ENCODE measurements around the gene NCKAP5. TPM values are rescaled to one million over a fixed set of nuclear protein-coding genes. Genes with fewer than 3 reads are reported as not detected.
A peak's percentile ranks its signal among the peaks of the same experiment; 100 is the strongest.

Gene NCKAP5
- total RNA-seq, 2 donors from 2014 or later = not detected

DNA sequence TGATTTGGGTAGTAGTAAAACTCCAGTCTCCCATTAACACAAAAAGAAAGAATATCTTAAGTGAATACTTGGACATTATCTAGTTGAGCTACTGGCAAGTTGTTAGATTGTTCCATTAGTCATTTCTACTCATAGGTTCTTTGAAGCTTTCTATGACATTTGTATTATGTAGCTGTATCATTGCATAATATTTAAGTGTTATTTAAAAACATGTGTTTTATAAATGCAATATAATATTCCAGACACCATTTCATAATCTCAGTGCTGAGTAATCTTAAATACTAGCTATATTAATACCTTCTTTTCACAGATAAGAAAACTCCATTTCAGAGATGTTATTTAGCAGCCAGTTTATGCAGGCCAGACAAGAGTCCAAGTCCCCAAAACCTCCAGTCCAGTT lies 271.9 kb downstream of the NCKAP5 start:
- no peaks in the 10 kb centered on the region for H3K36me3 Mint-ChIP-seq
- H3K9me3 Mint-ChIP-seq = peaks cover 0 to under 1% of the 10 kb centered on the region in 2 donors
- DNase-seq (ENCODE audit: low spot score in 2 of 2) = no peak
- ATAC-seq = no peak
- H3K27ac Mint-ChIP-seq = no peak overlapping the region

DNA sequence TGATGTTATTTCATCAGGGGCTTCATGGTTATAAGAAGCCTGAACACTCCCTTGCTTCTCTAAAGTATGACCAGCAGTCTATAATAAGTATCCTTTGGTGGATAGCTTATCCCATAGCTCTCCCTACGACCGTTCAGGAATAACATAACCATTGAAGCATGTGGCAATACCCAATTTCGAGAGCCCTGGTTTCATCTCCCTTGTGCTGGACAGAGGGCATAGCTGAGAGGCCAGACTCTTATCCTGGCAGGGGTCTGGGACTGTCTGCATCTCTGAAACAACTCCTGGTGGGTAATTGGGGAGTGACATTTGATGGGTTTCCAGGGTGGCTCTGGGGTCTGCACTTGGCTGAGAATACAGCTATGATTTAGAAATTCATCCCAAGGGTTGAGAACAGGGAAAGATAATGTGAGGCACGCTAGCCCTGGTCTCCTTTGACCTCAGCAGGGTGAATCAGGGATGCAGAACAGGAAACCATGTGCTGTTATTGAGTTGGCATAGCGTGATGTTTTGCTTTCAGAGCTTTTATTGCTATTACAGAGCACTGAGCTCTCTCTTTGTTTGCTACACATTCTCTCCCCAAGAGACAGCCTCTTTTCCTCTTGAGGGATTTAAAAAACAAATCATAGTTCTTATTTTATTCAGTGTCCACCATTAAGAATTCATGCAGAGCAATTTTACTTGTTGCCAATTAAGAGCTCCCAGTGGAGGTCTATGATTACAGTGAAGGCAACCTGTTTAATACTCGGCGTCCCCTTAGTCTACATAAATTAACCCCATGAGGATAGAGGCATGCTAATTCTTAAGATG lies 274.5 kb downstream of the NCKAP5 start:
- Mint-ChIP-seq H3K9me3 (peaks cover 5 to 9% of the 10 kb centered on the region in 2 donors), H3K27ac (no peak overlapping the region), H3K36me3 (no peaks in the 10 kb centered on the region)
- no peak for ATAC-seq
- DNase-seq (ENCODE audit: low spot score in 2 of 2) = no peak

DNA sequence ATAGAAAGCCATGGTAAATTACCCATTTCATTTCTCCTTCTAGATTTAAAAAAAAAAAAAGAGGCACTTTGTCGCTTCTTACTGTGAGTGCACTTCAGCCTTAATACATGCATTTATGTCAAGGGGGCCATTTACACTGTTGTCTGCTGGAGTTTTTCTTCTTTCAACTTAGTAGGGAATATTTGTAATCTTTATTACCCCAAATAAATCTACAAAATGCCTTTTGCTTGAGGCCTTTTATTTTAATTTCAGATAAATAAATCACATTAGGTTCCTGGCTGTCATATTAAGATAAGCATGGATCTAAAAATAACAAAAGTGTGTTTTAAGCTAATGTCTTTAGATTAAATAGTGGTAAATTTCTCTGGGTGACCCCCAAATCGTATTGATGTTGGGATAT lies 276.0 kb downstream of the NCKAP5 start:
- ATAC-seq = no peak
- peaks cover 5 to 9% of the 10 kb centered on the region in 2 donors for H3K9me3 Mint-ChIP-seq

DNA sequence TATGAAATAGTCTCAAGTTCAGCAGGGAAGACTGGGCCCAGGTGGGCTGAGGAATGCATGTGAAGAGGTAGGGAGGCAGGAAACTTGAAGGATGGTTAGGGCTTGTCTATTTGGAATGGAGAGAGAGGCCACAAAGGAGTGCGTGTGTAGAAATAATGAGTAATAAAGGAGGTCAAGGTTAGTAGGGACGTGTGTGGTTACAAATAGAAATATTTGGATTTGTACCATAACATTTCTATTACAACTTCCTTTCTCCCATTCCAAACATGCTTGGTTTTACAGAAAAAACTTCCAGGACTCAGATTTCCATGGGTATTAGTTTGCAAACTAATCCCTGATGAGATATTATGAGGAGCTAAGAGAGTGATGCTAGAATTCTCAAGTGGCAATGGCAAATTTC lies 280.6 kb downstream of the NCKAP5 start:
- H3K36me3 Mint-ChIP-seq = no peaks in the 10 kb centered on the region
- DNase-seq (ENCODE audit: low spot score in 2 of 2) = no peak
- no peak for ATAC-seq
- peaks cover 8 to 15% of the 10 kb centered on the region in 2 donors for H3K9me3 Mint-ChIP-seq
- no peak overlapping the region for H3K27ac Mint-ChIP-seq

More for the DNA sequence above, 276.0 kb downstream of the NCKAP5 start:
- Mint-ChIP-seq H3K36me3 (no peaks in the 10 kb centered on the region), H3K27ac (no peak overlapping the region)
- no peak for DNase-seq (ENCODE audit: low spot score in 2 of 2)

DNA sequence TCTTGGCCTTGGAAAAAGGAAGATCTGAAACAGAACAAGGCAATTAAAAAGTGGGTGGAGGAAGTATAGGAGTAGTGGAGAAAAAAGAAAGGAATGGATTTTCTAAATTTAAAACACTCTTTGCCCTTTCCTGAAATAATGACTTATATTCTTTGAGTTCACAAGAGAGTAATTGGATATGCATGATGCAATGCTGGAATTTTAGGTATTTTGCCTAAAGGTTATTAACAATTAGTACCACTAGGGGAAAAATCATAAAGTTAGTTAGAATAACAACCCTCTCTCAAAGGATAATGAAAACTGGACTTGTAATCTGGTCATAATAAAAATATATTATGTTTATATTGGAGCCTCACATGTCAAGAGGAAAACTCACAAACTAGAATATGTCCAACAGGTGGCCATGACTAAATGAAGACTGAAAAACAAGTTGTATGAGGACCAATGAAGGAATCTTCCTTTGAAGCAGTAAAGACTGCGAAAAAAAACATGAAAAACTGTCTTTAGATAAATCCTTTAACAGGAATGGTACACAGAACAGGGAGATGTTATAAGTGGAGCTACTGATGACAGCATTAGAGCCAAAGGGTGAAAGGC lies 281.8 kb downstream of the NCKAP5 start:
- Mint-ChIP-seq H3K36me3 (no peaks in the 10 kb centered on the region), H3K9me3 (peaks cover 8 to 19% of the 10 kb centered on the region in 2 donors), H3K27ac (no peak overlapping the region)
- no peak for ATAC-seq
- DNase-seq (ENCODE audit: low spot score in 2 of 2) = no peak

DNA sequence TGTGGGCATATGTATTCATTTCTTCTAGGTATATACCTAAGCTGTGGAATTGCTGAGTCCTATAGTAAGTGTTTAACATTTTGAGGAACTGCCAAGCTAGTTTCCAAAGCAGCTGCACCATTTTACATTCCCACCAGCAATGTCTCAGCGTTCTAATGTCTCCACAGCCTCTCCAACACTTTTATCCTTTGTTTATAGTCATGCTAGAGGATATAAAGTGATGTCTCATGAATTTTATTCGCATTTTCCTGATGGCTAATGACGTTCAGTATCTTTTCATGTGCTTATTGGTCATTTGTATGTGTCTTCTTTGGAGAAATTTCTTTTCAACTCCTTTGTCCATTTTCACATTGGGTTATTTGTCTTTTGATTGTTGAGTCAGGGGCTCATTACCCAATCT lies 295.2 kb downstream of the NCKAP5 start:
- DNase-seq (ENCODE audit: low spot score in 2 of 2) = no peak

DNA sequence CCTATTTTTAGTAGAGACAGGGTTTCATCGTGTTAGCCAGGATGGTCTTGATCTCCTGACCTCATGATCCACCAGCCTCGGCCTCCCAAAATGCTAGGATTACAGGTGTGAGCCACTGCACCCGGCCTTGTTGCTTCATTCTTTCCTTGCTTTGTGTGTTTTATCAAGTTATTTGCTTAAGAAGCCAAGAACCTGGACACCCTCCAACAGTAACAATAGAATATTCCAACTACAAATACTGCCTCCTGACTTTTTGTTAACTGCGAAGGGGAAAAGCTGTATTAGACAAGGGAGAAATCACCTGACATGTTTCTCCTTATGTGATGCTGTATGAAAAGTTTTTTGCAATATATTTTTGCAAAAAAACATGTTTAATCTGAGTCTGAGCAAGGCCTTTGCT lies 297.2 kb downstream of the NCKAP5 start:
- Mint-ChIP-seq H3K27ac (no peak overlapping the region), H3K36me3 (no peaks in the 10 kb centered on the region), H3K9me3 (peaks cover 0 to 8% of the 10 kb centered on the region in 2 donors)
- ATAC-seq (no peak), DNase-seq (ENCODE audit: low spot score in 2 of 2) (no peak)

More for the DNA sequence above, 295.2 kb downstream of the NCKAP5 start:
- H3K36me3 Mint-ChIP-seq = no peaks in the 10 kb centered on the region
- no peak for ATAC-seq
- H3K9me3 Mint-ChIP-seq = peaks cover 0 to 8% of the 10 kb centered on the region in 2 donors
- no peak overlapping the region for H3K27ac Mint-ChIP-seq

DNA sequence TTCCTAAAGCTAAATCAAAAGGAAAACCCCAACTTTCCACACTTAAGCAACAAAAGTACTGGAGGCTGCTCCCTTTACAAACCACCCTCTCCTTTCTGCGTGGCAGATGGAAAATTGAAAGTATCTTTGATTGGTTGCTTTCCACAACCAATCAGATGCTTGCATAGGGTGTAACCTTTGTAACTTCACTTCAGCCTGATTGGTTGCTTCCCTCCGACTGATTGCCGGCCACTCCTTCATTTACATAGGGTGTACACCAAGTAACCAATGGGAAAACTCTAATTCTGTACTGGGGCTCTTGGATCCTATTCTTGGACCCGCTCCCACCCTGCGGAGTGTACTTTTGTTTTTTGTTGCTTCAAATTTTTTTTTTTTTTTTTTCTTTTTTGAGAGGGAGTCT lies 297.7 kb downstream of the NCKAP5 start:
- ATAC-seq (no peak), DNase-seq (ENCODE audit: low spot score in 2 of 2) (no peak)
- Mint-ChIP-seq H3K27ac (no peak overlapping the region), H3K9me3 (peaks cover 0 to 5% of the 10 kb centered on the region in 2 donors), H3K36me3 (no peaks in the 10 kb centered on the region)

DNA sequence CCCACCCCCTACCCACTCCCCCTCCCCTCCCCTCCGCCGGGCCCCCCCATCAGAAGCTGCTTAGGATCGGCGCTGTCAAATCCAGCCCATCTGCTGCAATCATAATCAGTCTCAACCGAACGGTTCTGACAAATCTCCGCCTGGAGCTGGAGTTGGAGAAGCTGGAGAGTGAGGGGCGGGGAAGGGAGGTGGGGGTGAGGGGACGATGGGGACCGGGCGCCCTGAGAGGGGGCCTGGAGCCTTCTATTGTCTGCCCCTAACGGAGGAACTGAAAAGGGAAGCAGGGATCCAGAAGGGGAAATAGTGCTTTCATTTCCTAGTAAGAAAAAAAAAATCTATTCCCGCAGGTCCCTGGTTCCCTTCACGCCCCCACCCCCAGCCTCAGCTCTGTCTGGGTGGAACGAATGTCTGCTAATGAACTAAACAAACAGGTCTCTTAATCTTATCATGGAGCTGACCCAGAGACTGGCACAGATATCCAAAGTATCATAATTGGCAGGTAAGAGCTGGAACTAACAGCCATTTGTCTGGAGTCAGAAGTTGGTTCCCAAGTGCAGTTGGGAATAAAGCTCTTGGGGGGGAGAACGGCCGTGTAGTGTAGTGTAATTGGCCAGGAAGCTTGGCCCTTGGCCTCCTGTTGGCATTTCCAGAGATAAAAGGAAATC lies 301.2 kb downstream of the NCKAP5 start:
- Mint-ChIP-seq H3K27ac (no peak overlapping the region), H3K36me3 (no peaks in the 10 kb centered on the region), H3K9me3 (peaks cover 0 to 5% of the 10 kb centered on the region in 2 donors)
- no peak for ATAC-seq
- no peak for DNase-seq (ENCODE audit: low spot score in 2 of 2)

DNA sequence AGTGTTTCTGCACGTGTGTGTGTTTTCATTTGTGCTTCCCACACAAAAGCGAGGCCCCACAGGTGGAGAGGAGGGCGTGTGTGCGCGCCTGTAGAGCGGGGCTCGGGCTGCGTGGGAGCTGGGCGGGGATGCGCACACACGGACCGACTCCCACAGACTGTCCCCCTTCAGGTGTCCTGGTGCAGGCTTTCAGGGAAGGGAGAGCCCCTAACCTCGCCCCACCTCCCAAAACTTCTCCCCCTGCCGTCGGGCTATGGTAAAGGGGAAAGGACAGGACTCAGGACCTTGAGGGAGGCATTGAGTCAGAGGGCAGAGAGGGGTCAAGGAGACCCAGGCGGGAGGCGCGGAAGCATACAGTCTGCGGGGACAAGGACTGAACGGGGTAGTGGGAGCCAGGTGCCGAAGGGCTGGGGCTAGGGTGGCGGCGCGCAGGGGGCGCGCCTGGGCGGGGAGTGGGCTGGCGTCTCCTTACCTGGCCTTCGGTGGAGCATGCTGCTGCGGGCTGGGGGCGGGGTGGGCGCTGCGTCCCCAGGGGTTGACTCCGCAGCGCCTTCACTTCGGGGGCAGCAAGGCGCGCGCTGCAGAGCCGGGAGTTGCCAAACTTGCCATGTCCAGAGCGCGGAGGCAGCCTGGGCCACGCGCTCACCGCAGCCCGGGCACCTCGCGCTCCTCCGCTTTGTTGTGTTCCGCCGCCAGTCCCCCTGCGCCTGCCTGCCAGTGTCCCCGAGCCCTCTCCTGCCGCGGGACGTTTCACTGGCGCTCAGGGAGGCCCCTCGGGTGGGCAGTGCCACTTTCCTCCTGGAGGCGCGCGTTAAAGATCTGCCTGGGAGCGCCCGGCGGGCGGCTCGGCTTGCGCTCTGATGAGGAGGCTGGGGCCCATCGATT lies 302.0 kb downstream of the NCKAP5 start:
- H3K36me3 Mint-ChIP-seq = no peaks in the 10 kb centered on the region
- ATAC-seq = no peak
- no peak for DNase-seq (ENCODE audit: low spot score in 2 of 2)
- peak overlapping the region in 1 of 2 donors; percentile 55 for H3K27ac Mint-ChIP-seq
- peaks cover 0 to 2% of the 10 kb centered on the region in 2 donors for H3K9me3 Mint-ChIP-seq

DNA sequence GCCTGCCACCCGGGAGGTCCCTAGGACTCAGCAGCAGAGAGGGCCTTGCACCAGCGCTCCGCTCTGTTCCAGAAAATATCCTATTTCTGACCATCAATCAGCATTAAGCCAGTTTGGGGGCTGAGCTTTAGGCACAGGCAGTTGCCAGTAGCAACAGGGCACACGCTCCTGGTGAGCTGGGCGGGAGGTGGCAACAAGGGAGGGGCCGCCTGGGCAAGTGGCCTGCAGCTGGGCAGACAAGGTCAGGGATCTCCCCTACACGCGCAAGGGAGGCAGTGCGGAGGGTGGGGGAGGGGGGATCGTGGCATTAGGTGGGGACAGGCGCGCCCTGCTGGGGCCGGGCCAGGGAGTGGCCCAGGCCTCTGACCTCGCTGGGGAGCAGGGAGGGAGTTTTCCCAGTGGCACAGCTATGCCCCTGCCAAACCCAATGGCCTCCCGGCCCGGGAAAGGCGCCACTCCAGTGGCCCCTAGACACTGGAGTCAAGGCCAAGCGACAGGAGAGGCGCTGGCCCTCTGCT lies 302.8 kb downstream of the NCKAP5 start:
- H3K27ac Mint-ChIP-seq = no peak overlapping the region
- no peaks in the 10 kb centered on the region for H3K36me3 Mint-ChIP-seq

DNA sequence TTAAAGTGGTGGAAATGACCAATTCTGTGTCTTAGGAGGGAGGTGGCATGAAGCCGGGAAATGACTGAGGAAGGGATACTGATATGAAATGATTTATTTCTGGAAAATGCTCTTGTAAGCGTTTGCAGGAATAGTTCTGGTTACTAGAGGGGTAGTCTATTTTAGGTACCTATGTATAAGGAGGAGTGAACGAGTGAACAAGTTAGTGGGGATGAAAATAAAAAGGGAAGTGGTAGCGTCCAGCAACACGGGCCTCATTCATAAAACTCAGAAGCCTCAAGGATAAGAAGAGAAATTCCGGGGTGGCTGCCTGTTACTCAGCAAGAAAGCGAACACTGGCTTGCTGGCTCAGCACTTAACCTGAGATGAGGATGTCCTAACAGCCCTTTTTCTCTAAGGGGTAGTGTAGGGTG lies 303.3 kb downstream of the NCKAP5 start:
- no peak for DNase-seq (ENCODE audit: low spot score in 2 of 2)
- Mint-ChIP-seq H3K27ac (no peak overlapping the region), H3K36me3 (no peaks in the 10 kb centered on the region), H3K9me3 (no peaks in the 10 kb centered on the region)
- no peak for ATAC-seq

More for the DNA sequence above, 302.8 kb downstream of the NCKAP5 start:
- no peak for DNase-seq (ENCODE audit: low spot score in 2 of 2)
- no peak for ATAC-seq
- no peaks in the 10 kb centered on the region for H3K9me3 Mint-ChIP-seq

DNA sequence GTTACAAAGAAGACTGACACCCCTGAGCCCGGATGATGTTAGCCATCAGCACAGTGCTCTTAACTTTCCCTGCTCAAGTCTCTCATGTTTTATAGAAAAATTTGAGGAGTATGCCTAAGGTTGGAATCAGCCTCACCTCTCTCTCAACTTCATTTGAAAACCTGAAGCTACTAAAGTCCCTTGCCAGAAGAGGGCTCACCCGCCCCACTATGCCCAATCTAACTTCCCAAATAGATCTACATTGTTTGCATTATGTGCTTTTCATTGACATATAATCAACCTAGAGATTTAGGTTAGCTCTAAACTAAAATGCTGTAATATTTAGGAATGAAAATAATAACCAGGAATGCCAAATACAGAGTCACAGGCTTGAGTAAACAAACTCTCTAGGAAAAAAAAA lies 305.4 kb downstream of the NCKAP5 start:
- DNase-seq (ENCODE audit: low spot score in 2 of 2) (no peak), ATAC-seq (no peak)
- peaks cover 6 to 7% of the 10 kb centered on the region in 2 donors for H3K9me3 Mint-ChIP-seq
- no peaks in the 10 kb centered on the region for H3K36me3 Mint-ChIP-seq
- H3K27ac Mint-ChIP-seq = no peak overlapping the region

DNA sequence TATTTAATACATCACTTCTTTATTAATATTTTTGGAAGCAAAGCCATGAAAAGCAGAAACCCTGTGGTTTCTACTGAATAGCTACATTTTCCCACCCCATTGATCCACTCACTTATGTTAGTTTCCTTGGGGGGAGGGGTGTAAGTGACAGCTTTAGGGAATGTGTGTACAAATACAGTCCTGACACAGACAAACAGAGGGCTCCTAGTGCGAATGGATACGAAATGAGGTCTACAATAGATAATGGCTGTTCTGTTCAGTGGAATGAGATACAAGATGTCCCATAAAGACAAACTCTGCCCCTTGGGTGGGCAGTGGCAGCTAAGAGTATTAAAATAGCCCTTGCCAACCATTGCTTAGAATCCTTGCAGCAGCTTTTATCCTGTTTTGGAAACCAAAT lies 312.9 kb downstream of the NCKAP5 start:
- DNase-seq (ENCODE audit: low spot score in 2 of 2) = no peak
- Mint-ChIP-seq H3K9me3 (peaks cover 6 to 7% of the 10 kb centered on the region in 2 donors), H3K36me3 (no peaks in the 10 kb centered on the region), H3K27ac (no peak overlapping the region)
- ATAC-seq = no peak

DNA sequence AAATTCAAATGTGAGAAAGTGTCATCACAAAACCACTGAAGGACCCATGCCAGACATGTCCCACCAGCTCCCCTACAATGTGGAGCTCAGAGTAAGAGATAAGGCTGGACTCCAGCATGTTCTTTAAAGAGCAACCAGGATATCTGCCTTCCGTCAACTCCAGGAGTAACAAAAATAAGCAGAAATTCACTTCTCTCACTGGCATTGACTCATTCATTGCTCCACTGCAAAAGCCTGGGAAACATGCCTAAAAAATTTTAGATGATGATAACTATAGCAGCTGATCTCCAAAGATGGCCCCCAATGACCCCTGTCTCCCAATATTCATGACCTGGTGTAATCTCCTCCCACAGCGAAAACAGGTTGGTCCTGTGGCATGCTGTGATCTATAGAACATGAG lies 314.5 kb downstream of the NCKAP5 start:
- DNase-seq (ENCODE audit: low spot score in 2 of 2) = no peak
- H3K9me3 Mint-ChIP-seq = peaks cover 0 to 5% of the 10 kb centered on the region in 2 donors
- ATAC-seq = no peak
- no peak overlapping the region for H3K27ac Mint-ChIP-seq
- H3K36me3 Mint-ChIP-seq = no peaks in the 10 kb centered on the region

DNA sequence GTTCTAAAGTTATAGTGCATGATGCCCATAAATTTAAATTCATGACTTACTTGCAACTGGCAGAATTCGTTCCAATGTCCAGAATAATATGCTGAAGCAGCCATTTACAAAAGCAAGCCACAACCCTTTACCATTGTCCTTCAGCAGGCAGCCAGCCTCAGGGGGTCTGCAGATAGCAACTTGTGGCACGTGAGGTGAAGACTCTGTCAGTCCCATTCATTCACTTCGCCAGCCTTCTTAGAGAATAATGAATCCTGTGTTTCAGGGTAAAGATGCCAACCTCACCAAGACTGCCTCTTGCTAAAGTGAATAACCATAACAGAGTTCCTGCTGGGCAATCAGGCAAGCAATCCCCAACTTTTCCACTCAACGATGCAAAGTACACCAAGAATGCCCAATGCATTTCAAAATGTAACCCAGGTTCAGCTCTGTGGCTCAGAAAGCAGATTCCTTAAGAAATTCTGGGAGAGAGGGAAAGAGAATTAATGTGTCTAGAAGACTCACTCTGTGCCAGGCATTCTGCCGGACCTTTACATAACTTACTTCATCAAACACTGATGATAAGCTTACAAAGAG lies 315.4 kb downstream of the NCKAP5 start:
- peaks cover 0 to 5% of the 10 kb centered on the region in 2 donors for H3K9me3 Mint-ChIP-seq
- ATAC-seq = no peak
- DNase-seq (ENCODE audit: low spot score in 2 of 2) = no peak
- H3K36me3 Mint-ChIP-seq = no peaks in the 10 kb centered on the region
- no peak overlapping the region for H3K27ac Mint-ChIP-seq
